K562 (cell line): ENCODE measurements around the gene NINL.

Source experiments
- BRD4 ChIP-seq: fragments of 200-600 bp; sonication (generic); IDR thresholded peaks from 2 replicates; pipeline ENCODE4 v1.6.1; 2017; ENCODE audit warnings: inconsistent platforms
- EP300 ChIP-seq: IDR thresholded peaks from 2 replicates; pipeline ENCODE4 v1.6.1; 2012; ENCODE audit warnings: low read length, improper control_type of control experiment
- ESRRA ChIP-seq: fragments of 450-650 bp; IDR thresholded peaks from 2 replicates; pipeline ENCODE4 v1.6.1; 2014; ENCODE audit warnings: low read depth, mild to moderate bottlenecking, moderate library complexity, borderline replicate concordance
- FOXA3 ChIP-seq, 2 experiments: fragments of 450-650 bp in 1 of 2; sonication (generic) in 1 of 2; formaldehyde crosslinking; IDR thresholded peaks in 1 of 2; conservative IDR thresholded peaks in 1 of 2; 2 replicates each; pipeline versions ENCODE4 v1.4.0 to v1.8.0; 2020 to 2022; ENCODE audit warnings: mild to moderate bottlenecking in 2 of 2, missing genetic modification reagents in 1 of 2
- FOXK2 ChIP-seq, 2 experiments: fragments of 450-650 bp; IDR thresholded peaks in 1 of 2; conservative IDR thresholded peaks in 1 of 2; 2 replicates each; pipeline ENCODE4 v1.6.1; 2016; ENCODE audit warnings: low read depth in 2 of 2, mild to moderate bottlenecking in 1 of 2
- HCFC1 ChIP-seq: IDR thresholded peaks from 2 replicates; pipeline ENCODE4 v1.6.1; 2012; ENCODE audit warnings: low read depth, low read length, improper control_type of control experiment
- NEUROD1 ChIP-seq: fragments of 150-350 bp; IDR thresholded peaks from 2 replicates; pipeline ENCODE4 v1.6.1; 2014; ENCODE audit warnings: borderline replicate concordance, low read length, low read depth; ENCODE audit not compliant: partially characterized antibody
- THRAP3 ChIP-seq: fragments of 450-650 bp; IDR thresholded peaks from 2 replicates; pipeline ENCODE4 v1.6.1; 2016; ENCODE audit warnings: mild to moderate bottlenecking, inconsistent platforms, borderline replicate concordance
- TF ChIP-seq, protein P1 (sequence below): fragments of 150-350 bp; IDR thresholded peaks from 2 replicates; pipeline ENCODE4 v1.6.1; 2014; ENCODE audit warnings: low read depth, mild to moderate bottlenecking, low read length, borderline replicate concordance
- TF ChIP-seq, protein P2 (sequence below), 3 experiments: fragments of 200-800 bp in 1 of 3; sonication (Bioruptor generic) in 1 of 3; sonication (generic) in 1 of 3; formaldehyde crosslinking in 1 of 3; IDR thresholded peaks; 2 replicates each; pipeline versions ENCODE4 v1.6.1 to v1.8.0; 2016 to 2022; ENCODE audit warnings: mild to moderate bottlenecking in 2 of 3, missing compliant biosample characterization in 2 of 3, missing genetic modification characterization in 2 of 3, missing genetic modification reagents in 1 of 3
- TF ChIP-seq, protein P3 (sequence below), 3 experiments: IDR thresholded peaks in 2 of 3; conservative IDR thresholded peaks in 1 of 3; 2 replicates each; pipeline ENCODE4 v1.5.1; 2011 to 2012; ENCODE audit warnings: low read length in 3 of 3, mild to moderate bottlenecking in 3 of 3, control low read depth in 2 of 3, improper control_type of control experiment in 1 of 3, inconsistent platforms in 1 of 3, low read depth in 1 of 3, mixed read lengths in 1 of 3, moderate library complexity in 1 of 3; ENCODE audit not compliant: insufficient read depth in 2 of 3

DNA sequence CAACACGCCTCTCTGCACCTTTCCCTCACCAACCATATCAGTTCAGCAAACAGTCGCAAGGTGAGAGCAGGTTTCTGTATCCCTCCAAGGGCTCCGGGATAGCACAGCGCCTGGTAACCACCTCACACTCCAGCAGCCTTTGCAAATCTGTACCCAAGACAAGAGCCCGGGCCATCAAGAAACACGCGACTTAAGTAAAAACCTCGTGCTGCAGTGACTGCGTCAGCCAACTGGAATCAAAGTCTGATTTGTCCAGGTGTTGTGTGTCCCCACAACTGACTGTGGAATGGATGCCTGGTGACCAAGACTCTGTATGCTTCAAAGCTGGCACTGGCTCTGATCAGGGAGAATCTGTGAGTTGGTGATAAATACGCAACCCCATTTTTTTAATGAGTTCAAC is 74.1 kb downstream of the NINL start:
- TF ChIP-seq ESRRA (no peak), EP300 (no peak), FOXA3 (CRISPR knock-in tag; conservative IDR thresholded peaks at IDR 0.05 in 1 of 2, IDR thresholded peaks at IDR 0.05 in 1 of 2) (no peak), BRD4 (no peak), NEUROD1 (no peak), HCFC1 (no peak), FOXK2 (conservative IDR thresholded peaks at IDR 0.05 in 1 of 2, IDR thresholded peaks at IDR 0.05 in 1 of 2; ENCODE audit: low read depth in 2 of 2) (no peak), THRAP3 (no peak)
- TF ChIP-seq, protein P1, sequence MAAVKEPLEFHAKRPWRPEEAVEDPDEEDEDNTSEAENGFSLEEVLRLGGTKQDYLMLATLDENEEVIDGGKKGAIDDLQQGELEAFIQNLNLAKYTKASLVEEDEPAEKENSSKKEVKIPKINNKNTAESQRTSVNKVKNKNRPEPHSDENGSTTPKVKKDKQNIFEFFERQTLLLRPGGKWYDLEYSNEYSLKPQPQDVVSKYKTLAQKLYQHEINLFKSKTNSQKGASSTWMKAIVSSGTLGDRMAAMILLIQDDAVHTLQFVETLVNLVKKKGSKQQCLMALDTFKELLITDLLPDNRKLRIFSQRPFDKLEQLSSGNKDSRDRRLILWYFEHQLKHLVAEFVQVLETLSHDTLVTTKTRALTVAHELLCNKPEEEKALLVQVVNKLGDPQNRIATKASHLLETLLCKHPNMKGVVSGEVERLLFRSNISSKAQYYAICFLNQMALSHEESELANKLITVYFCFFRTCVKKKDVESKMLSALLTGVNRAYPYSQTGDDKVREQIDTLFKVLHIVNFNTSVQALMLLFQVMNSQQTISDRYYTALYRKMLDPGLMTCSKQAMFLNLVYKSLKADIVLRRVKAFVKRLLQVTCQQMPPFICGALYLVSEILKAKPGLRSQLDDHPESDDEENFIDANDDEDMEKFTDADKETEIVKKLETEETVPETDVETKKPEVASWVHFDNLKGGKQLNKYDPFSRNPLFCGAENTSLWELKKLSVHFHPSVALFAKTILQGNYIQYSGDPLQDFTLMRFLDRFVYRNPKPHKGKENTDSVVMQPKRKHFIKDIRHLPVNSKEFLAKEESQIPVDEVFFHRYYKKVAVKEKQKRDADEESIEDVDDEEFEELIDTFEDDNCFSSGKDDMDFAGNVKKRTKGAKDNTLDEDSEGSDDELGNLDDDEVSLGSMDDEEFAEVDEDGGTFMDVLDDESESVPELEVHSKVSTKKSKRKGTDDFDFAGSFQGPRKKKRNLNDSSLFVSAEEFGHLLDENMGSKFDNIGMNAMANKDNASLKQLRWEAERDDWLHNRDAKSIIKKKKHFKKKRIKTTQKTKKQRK, result no peak
- TF ChIP-seq, protein P2, sequence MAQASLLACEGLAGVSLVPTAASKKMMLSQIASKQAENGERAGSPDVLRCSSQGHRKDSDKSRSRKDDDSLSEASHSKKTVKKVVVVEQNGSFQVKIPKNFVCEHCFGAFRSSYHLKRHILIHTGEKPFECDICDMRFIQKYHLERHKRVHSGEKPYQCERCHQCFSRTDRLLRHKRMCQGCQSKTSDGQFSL (CRISPR knock-in tag; IDR thresholded peaks at IDR 0.05), result no peak
- TF ChIP-seq, protein P2 (tag; IDR thresholded peaks at IDR 0.05), result no peak
- TF ChIP-seq, protein P3, sequence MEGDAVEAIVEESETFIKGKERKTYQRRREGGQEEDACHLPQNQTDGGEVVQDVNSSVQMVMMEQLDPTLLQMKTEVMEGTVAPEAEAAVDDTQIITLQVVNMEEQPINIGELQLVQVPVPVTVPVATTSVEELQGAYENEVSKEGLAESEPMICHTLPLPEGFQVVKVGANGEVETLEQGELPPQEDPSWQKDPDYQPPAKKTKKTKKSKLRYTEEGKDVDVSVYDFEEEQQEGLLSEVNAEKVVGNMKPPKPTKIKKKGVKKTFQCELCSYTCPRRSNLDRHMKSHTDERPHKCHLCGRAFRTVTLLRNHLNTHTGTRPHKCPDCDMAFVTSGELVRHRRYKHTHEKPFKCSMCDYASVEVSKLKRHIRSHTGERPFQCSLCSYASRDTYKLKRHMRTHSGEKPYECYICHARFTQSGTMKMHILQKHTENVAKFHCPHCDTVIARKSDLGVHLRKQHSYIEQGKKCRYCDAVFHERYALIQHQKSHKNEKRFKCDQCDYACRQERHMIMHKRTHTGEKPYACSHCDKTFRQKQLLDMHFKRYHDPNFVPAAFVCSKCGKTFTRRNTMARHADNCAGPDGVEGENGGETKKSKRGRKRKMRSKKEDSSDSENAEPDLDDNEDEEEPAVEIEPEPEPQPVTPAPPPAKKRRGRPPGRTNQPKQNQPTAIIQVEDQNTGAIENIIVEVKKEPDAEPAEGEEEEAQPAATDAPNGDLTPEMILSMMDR (IDR thresholded peaks at IDR 0.05 in 2 of 3, conservative IDR thresholded peaks at IDR 0.05 in 1 of 3; ENCODE audit: insufficient read depth in 2 of 3, low read depth in 1 of 3, low read length in 3 of 3), result no peak
